Measurements from ENCODE around the gene KCNK4.

KCNK4 gene

GRCh38 chr11:64258356-64258755, 32.7 kb upstream of the KCNK4 start:
- DNase-seq (ENCODE audit: low read depth in 1 of 2, low spot score in 1 of 2) = no peak
- no peak for TF ChIP-seq JUND (IDR thresholded peaks at IDR 0.05; ENCODE audit: low read depth)
- in situ Hi-C loops (cut with HindIII; ENCODE audit: low pct_unique_long_range_greater_than_20kb, low sequenced_read_pairs) = no loop called here

- in situ Hi-C loops (cut with HindIII; ENCODE audit: low pct_unique_long_range_greater_than_20kb, low sequenced_read_pairs) = no loop called here
- no peak for TF ChIP-seq JUND (IDR thresholded peaks at IDR 0.05; ENCODE audit: low read depth)
- no peak for DNase-seq (ENCODE audit: low read depth in 1 of 2, low spot score in 1 of 2)
These were observed 32.1 kb upstream of the KCNK4 start for GRCh38 chr11:64258946-64259532.

GRCh38 chr11:64259533-64260067, 31.5 kb upstream of the KCNK4 start:
- no peak for DNase-seq (ENCODE audit: low read depth in 1 of 2, low spot score in 1 of 2)
- TF ChIP-seq JUND (IDR thresholded peaks at IDR 0.05; ENCODE audit: low read depth) = no peak

GRCh38 chr11:64260147-64260708, 30.9 kb upstream of the KCNK4 start:
- in situ Hi-C loops (cut with HindIII; ENCODE audit: low pct_unique_long_range_greater_than_20kb, low sequenced_read_pairs) = no loop called here
- DNase-seq (ENCODE audit: low read depth in 1 of 2, low spot score in 1 of 2) = no peak
- no peak for TF ChIP-seq JUND (IDR thresholded peaks at IDR 0.05; ENCODE audit: low read depth)

More at GRCh38 chr11:64259533-64260067, 31.5 kb upstream of the KCNK4 start:
- in situ Hi-C loops (cut with HindIII; ENCODE audit: low pct_unique_long_range_greater_than_20kb, low sequenced_read_pairs) = no loop called here

- no peak for TF ChIP-seq JUND (IDR thresholded peaks at IDR 0.05; ENCODE audit: low read depth)
- in situ Hi-C loops (cut with HindIII; ENCODE audit: low pct_unique_long_range_greater_than_20kb, low sequenced_read_pairs) = no loop called here
- no peak for DNase-seq (ENCODE audit: low read depth in 1 of 2, low spot score in 1 of 2)
These were observed 29.5 kb upstream of the KCNK4 start for GRCh38 chr11:64261556-64262080.

- in situ Hi-C loops (cut with HindIII; ENCODE audit: low pct_unique_long_range_greater_than_20kb, low sequenced_read_pairs) = no loop called here
- TF ChIP-seq JUND (IDR thresholded peaks at IDR 0.05; ENCODE audit: low read depth) = no peak
- no peak for DNase-seq (ENCODE audit: low read depth in 1 of 2, low spot score in 1 of 2)
These were observed 28.7 kb upstream of the KCNK4 start for GRCh38 chr11:64262271-64263002.

GRCh38 chr11:64263021-64263946, 27.8 kb upstream of the KCNK4 start:
- in situ Hi-C loops (cut with HindIII; ENCODE audit: low pct_unique_long_range_greater_than_20kb, low sequenced_read_pairs) = no loop called here
- no peak for DNase-seq (ENCODE audit: low read depth in 1 of 2, low spot score in 1 of 2)
- TF ChIP-seq JUND (IDR thresholded peaks at IDR 0.05; ENCODE audit: low read depth) = no peak

GRCh38 chr11:64263947-64264317, 27.2 kb upstream of the KCNK4 start:
- in situ Hi-C loops (cut with HindIII; ENCODE audit: low pct_unique_long_range_greater_than_20kb, low sequenced_read_pairs) = no loop called here
- no peak for TF ChIP-seq JUND (IDR thresholded peaks at IDR 0.05; ENCODE audit: low read depth)
- DNase-seq (ENCODE audit: low read depth in 1 of 2, low spot score in 1 of 2) = no peak

- no peak for DNase-seq (ENCODE audit: low read depth in 1 of 2, low spot score in 1 of 2)
- in situ Hi-C loops (cut with HindIII; ENCODE audit: low pct_unique_long_range_greater_than_20kb, low sequenced_read_pairs) = no loop called here
- TF ChIP-seq JUND (IDR thresholded peaks at IDR 0.05; ENCODE audit: low read depth) = no peak
These were observed 26.7 kb upstream of the KCNK4 start for GRCh38 chr11:64264371-64264852.

GRCh38 chr11:64265176-64266160, 25.6 kb upstream of the KCNK4 start:
- no peak for TF ChIP-seq JUND (IDR thresholded peaks at IDR 0.05; ENCODE audit: low read depth)
- DNase-seq (ENCODE audit: low read depth in 1 of 2, low spot score in 1 of 2) = no peak
- in situ Hi-C loops (cut with HindIII; ENCODE audit: low pct_unique_long_range_greater_than_20kb, low sequenced_read_pairs) = no loop called here

GRCh38 chr11:64266339-64266738, 24.8 kb upstream of the KCNK4 start:
- in situ Hi-C loops (cut with HindIII; ENCODE audit: low pct_unique_long_range_greater_than_20kb, low sequenced_read_pairs) = no loop called here
- no peak for DNase-seq (ENCODE audit: low read depth in 1 of 2, low spot score in 1 of 2)
- no peak for TF ChIP-seq JUND (IDR thresholded peaks at IDR 0.05; ENCODE audit: low read depth)

All from T47D (cell line).